HG02763 (cell line): ENCODE data around the gene CLPTM1.

ENCODE experiments used
- ATAC-seq: cut with Tn5 transposase; IDR thresholded peaks from one replicate; pipeline ENCODE4 v1.9.1; 2021; ENCODE audit warnings: mild to moderate bottlenecking, moderate library complexity; ENCODE audit not compliant: unreplicated experiment

CLPTM1 gene

GRCh38 chr19:45008552-45008951 is 53.4 kb downstream of the CLPTM1 start:
- no peak for ATAC-seq

- ATAC-seq, result no peak
Measured at GRCh38 chr19:45009625-45010255, 54.6 kb downstream of the CLPTM1 start.

- no peak for ATAC-seq
Measured at GRCh38 chr19:45010306-45010705, 55.1 kb downstream of the CLPTM1 start.

GRCh38 chr19:45011959-45012358 is 56.8 kb downstream of the CLPTM1 start:
- ATAC-seq, result no peak

- ATAC-seq, result peak; percentile 63
Measured at GRCh38 chr19:45016388-45017314, 61.5 kb downstream of the CLPTM1 start.

GRCh38 chr19:45019187-45019586 is 64.0 kb downstream of the CLPTM1 start:
- no peak for ATAC-seq

GRCh38 chr19:45020071-45020470 is 64.9 kb downstream of the CLPTM1 start:
- no peak for ATAC-seq

GRCh38 chr19:45021971-45022370 is 66.8 kb downstream of the CLPTM1 start:
- ATAC-seq, result no peak

- no peak for ATAC-seq
Measured at GRCh38 chr19:45023048-45023447, 67.9 kb downstream of the CLPTM1 start.

GRCh38 chr19:45025264-45025663 is 70.1 kb downstream of the CLPTM1 start:
- ATAC-seq, result no peak

- ATAC-seq, result no peak
Measured at GRCh38 chr19:45027371-45027770, 72.2 kb downstream of the CLPTM1 start.

- no peak for ATAC-seq
Measured at GRCh38 chr19:45030825-45031224, 75.6 kb downstream of the CLPTM1 start.

- ATAC-seq, result no peak
Measured at GRCh38 chr19:45032421-45032820, 77.2 kb downstream of the CLPTM1 start.

- no peak for ATAC-seq
Measured at GRCh38 chr19:45035755-45036154, 80.6 kb downstream of the CLPTM1 start.

- no peak for ATAC-seq
Measured at GRCh38 chr19:45037393-45038169, 82.4 kb downstream of the CLPTM1 start.

- peak; percentile 81 for ATAC-seq
Measured at GRCh38 chr19:45038931-45039893, 84.0 kb downstream of the CLPTM1 start, which contains the start of gene CLASRP. CLASRP (plus strand) TSS chr19:45039045; CDS start chr19:45040213, 1,168 bp downstream.

- no peak for ATAC-seq
Measured at GRCh38 chr19:45040059-45040771, 85.0 kb downstream of the CLPTM1 start.

GRCh38 chr19:45041125-45041524 is 85.9 kb downstream of the CLPTM1 start:
- ATAC-seq, result no peak
